ENCODE data around the gene SLC4A8.

DNA sequence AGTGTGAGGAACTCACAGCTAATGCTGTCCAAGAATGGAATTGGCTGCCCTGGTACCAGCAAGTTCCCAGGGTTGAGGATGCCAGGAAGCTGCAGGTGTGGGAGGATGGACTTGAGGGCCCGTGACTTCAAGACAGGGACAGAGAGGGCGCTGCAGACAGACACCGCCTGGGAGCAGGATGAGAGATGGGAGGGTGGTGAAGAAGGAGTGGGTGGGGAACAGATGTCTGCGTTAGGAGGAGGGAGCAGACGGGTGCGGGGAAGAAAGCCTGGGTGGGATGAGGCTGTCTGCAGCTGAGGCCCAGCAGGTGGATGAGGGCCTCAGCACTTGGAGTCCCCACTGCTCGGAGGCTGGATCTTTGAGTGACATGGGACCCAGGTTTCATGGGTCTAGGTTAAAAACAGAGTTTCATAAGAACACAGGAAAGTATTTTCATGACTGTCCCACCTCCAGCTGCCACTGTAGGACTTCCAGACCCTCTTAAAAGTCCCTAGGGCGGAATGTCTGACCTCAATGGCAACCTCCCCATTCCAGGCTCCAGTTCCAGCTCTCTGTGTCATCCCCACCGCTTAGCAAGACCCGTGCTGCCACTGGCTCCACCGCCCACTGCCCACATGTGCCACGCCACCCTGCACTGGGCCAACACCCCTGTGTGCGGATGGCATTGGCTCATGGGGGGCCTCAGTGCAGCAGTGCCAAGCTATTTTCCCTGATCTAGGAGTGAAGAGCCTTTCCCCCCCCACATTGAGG is 96.1 kb downstream of the SLC4A8 start:
- TF ChIP-seq POLR2A (IDR thresholded peaks at IDR 0.05): no peak
- TF ChIP-seq, protein P1, sequence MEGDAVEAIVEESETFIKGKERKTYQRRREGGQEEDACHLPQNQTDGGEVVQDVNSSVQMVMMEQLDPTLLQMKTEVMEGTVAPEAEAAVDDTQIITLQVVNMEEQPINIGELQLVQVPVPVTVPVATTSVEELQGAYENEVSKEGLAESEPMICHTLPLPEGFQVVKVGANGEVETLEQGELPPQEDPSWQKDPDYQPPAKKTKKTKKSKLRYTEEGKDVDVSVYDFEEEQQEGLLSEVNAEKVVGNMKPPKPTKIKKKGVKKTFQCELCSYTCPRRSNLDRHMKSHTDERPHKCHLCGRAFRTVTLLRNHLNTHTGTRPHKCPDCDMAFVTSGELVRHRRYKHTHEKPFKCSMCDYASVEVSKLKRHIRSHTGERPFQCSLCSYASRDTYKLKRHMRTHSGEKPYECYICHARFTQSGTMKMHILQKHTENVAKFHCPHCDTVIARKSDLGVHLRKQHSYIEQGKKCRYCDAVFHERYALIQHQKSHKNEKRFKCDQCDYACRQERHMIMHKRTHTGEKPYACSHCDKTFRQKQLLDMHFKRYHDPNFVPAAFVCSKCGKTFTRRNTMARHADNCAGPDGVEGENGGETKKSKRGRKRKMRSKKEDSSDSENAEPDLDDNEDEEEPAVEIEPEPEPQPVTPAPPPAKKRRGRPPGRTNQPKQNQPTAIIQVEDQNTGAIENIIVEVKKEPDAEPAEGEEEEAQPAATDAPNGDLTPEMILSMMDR (IDR thresholded peaks at IDR 0.05 in 4 of 5, conservative IDR thresholded peaks at IDR 0.05 in 1 of 5): no peak
